Measurements from ENCODE around the gene OPCML.

OPCML gene

GRCh38 chr11:132367293-132367692 lies 1165.0 kb downstream of the OPCML start:
- no peak for FAIRE-seq

GRCh38 chr11:132365650-132366049 lies 1166.7 kb downstream of the OPCML start:
- FAIRE-seq, result no peak

All from endometrium (tissue), 2 donors.